Stimulated activated CD8-positive, alpha-beta memory T cell treated with anti-CD3 and anti-CD28 coated beads, Interleukin-15, amount 100 ng/mL, for 24 hours (primary cell): ENCODE results near the gene OR5T3.
"Not testable (repeated sequence)": the region's sequence is repeated elsewhere in the genome, so short reads cannot be mapped to it uniquely, and the experiment has no call there.

Experiments used
- DNase-seq: peaks from one replicate; pipeline ENCODE4 v3.0.0-alpha.2; 2020; ENCODE audit warnings: low read depth

Gene OR5T3

GRCh38 chr11:56251954-56252353, at the start of gene OR5T3:
TSS of gene OR5T3 (plus strand) at chr11:56252254. CDS start at chr11:56252254, 0 bp downstream.
- no peak for DNase-seq

- DNase-seq: no peak
Observed at GRCh38 chr11:56207790-56208189, 44.3 kb upstream of the OR5T3 start.

- no peak for DNase-seq
Observed at GRCh38 chr11:56214537-56214936, 37.5 kb upstream of the OR5T3 start.

GRCh38 chr11:56219735-56220134, 32.3 kb upstream of the OR5T3 start:
- not testable (repeated sequence) for DNase-seq

GRCh38 chr11:56234155-56234554, 17.9 kb upstream of the OR5T3 start, which contains the start of gene OR5T2:
TSS of gene OR5T2 (minus strand) at chr11:56234255. CDS start at chr11:56233062, 1,193 bp downstream.
- DNase-seq: no peak

- DNase-seq: no peak
Observed at GRCh38 chr11:56271092-56271491, 19.0 kb downstream of the OR5T3 start.

GRCh38 chr11:56273854-56274253, 21.8 kb downstream of the OR5T3 start, which contains the start of gene OR5T1:
TSS of gene OR5T1 (plus strand) at chr11:56274154. CDS start at chr11:56275639, 1,485 bp downstream.
- DNase-seq: no peak

- no peak for DNase-seq
Observed at GRCh38 chr11:56292154-56292553, 40.1 kb downstream of the OR5T3 start, which contains the start of gene OR8H1. TSS of gene OR8H1 (minus strand) at chr11:56292254. CDS start at chr11:56291062, 1,192 bp downstream.

- DNase-seq: no peak
Observed at GRCh38 chr11:56296898-56297297, 44.8 kb downstream of the OR5T3 start.
